ENCODE measurements around the gene PTH1R.

Gene PTH1R

GRCh38 chr3:46921041-46921440 is 43.5 kb downstream of the PTH1R start:
- no peak for DNase-seq (ENCODE audit: low read depth)
- no peak for TF ChIP-seq CTCF (conservative IDR thresholded peaks at IDR 0.05; ENCODE audit: low read depth, low read length)
- no peak overlapping the region for H3K4me3 ChIP-seq (ENCODE audit: low read length)

- no peak overlapping the region for H3K4me3 ChIP-seq (ENCODE audit: low read length)
- DNase-seq (ENCODE audit: low read depth): no peak
- no peak for TF ChIP-seq CTCF (conservative IDR thresholded peaks at IDR 0.05; ENCODE audit: low read depth, low read length)
Measured at GRCh38 chr3:46921871-46922271, 44.4 kb downstream of the PTH1R start.

GRCh38 chr3:46922426-46922825 is 44.9 kb downstream of the PTH1R start:
- H3K4me3 ChIP-seq (ENCODE audit: low read length): no peak overlapping the region
- no peak for TF ChIP-seq CTCF (conservative IDR thresholded peaks at IDR 0.05; ENCODE audit: low read depth, low read length)
- DNase-seq (ENCODE audit: low read depth): no peak

- no peak for DNase-seq (ENCODE audit: low read depth)
- no peak overlapping the region for H3K4me3 ChIP-seq (ENCODE audit: low read length)
- no peak for TF ChIP-seq CTCF (conservative IDR thresholded peaks at IDR 0.05; ENCODE audit: low read depth, low read length)
Measured at GRCh38 chr3:46922871-46923558, 45.5 kb downstream of the PTH1R start.

- no peak for DNase-seq (ENCODE audit: low read depth)
- peak; percentile 68 for TF ChIP-seq CTCF (conservative IDR thresholded peaks at IDR 0.05; ENCODE audit: low read depth, low read length)
- no peak overlapping the region for H3K4me3 ChIP-seq (ENCODE audit: low read length)
Measured at GRCh38 chr3:46923559-46924350, 46.2 kb downstream of the PTH1R start.

- no peak overlapping the region for H3K4me3 ChIP-seq (ENCODE audit: low read length)
- DNase-seq (ENCODE audit: low read depth): no peak
- no peak for TF ChIP-seq CTCF (conservative IDR thresholded peaks at IDR 0.05; ENCODE audit: low read depth, low read length)
Measured at GRCh38 chr3:46924921-46925584, 47.5 kb downstream of the PTH1R start.
